Stimulated activated CD8-positive, alpha-beta memory T cell treated with anti-CD3 and anti-CD28 coated beads, Interleukin-12 subunit alpha, Interleukin-12 subunit beta, amount 100 ng/mL, for 24 hours (primary cell): Measurements from ENCODE around the gene GLDN.
"Not testable (repeated sequence)": the region's sequence is repeated elsewhere in the genome, so short reads cannot be mapped to it uniquely, and the experiment has no call there.

Experiments used
- DNase-seq: peaks from one replicate; pipeline ENCODE4 v3.0.0-alpha.2; 2020; ENCODE audit errors: extremely low read depth

GLDN gene

DNA sequence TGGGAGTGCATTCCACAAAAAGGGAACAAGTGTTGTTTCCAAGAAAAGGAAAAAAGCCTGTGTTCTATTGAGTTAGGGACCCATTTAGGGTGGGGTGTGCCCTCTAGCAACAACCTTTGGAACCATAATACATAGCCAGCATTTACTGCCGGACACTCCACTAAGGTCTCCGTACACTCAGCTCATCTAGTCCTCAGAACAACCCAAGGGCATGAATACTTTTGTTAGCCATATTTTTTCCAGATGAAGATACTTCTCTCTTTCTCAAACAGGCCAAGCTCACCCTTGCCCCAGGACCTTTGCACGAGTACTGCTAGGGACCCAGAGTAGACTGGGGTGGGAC lies 46.2 kb downstream of the GLDN start:
- no peak for DNase-seq

DNA sequence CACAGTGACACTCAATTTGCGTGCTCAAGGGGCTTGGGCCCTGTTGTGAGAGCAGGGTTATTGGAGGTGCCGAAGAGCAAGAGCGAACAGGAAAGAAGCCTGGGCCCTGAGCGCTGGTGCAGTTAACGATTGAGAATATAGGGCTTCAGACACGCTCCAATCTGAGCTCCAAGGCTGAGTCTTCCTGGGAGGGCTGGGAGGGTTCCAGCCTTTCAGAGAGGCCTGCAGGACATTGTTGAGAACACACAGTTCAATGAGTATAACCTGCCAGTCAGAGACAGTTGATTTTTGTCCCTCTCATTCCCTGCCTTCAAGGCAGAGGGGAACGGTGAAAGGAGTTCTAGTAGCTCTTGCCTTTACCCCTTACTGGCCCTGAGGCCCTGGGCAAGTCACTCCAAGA lies 47.3 kb downstream of the GLDN start:
- DNase-seq = no peak

DNA sequence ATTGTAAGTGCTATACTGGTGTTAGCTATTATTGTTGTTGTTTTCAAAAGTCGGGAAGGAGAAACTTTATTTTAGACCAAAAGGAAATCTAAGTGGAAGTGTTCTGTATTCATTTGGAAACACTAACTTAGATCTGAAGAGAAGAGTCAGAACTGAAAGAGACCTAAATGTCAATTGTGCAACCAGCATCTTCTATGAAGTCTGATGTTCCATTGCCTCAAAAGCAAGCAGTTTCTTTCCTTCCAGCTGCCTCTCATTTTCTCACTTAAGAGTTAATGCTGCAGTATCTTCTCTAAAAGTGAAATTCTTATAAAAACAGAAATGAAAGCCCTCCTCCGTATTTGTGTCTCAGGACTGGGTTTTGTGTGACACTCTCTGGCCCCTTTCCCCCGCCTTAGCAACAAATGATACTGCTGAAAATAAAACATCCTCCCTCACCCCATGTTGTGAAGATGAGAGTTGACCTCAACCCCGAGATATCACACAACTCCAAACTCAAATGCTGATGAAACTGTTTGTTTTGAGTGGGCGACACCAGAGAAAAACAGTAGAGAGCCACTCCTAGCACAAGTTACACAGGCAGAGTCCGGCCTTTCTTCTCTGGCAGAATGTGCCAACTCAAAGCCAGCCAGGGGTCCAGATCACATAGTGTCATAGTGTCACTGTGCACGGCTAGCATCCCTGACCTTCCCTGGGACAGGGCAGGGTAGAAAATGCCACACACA lies 48.9 kb downstream of the GLDN start:
- no peak for DNase-seq

DNA sequence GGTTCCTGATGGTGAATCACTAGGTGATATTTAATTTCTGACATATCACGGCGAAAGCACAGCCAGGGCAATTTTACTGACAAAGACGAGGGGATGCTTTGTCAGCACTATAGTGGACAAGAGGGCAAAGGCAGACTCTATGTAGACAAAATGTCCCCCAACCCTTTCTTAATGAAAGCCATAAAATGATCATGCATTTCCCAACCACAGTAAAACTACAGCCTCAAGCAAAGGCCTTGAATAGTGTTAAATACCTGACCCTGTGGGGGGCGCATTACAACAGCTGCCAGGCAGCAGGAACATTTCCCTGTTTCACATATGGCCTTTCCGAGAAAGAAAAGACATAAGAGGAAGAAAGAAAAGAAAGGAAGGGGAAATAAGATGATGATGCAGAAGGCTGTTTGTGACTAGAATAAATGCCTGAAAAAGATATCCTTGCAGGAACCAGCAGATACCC lies 49.5 kb downstream of the GLDN start:
- no peak for DNase-seq

DNA sequence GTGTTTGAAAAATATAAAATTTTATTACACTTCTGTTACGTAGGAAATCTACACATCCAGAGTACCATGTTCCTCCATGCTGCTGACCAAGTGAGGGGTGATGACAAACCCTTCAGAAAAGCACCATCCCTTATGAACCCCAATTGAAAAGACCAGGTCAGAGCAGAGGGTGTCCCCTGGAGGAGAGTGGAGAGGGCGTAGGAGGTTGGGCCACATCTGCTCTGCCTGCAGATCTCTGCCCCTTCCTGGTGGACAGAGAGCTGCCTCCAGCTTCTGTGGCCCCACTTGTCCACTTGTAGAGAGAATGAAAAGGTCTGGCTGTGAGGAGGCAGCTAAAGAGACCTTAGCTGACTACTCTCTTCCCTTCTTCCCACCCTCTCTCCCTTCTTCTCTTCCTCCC lies 55.5 kb downstream of the GLDN start:
- DNase-seq = no peak

DNA sequence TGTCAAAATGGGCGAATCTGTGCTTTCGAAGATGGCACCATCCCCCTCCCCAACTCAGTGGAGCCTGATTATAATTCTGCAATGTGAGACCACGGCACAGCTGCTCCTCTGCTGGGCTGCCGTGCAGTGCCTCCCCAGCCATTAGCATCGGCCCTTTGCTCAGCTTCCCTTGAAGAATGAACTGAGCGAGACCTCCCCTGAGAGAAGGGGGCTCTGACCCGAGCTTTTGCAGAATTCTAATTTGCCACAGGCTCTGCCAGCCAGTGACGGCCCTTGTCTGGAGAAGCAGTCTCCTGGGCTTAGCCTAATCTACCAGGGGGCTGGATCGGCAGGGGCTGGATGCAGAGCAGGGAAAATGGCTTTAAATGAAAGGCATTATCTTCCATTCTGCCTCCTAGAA lies 57.2 kb downstream of the GLDN start:
- no peak for DNase-seq

DNA sequence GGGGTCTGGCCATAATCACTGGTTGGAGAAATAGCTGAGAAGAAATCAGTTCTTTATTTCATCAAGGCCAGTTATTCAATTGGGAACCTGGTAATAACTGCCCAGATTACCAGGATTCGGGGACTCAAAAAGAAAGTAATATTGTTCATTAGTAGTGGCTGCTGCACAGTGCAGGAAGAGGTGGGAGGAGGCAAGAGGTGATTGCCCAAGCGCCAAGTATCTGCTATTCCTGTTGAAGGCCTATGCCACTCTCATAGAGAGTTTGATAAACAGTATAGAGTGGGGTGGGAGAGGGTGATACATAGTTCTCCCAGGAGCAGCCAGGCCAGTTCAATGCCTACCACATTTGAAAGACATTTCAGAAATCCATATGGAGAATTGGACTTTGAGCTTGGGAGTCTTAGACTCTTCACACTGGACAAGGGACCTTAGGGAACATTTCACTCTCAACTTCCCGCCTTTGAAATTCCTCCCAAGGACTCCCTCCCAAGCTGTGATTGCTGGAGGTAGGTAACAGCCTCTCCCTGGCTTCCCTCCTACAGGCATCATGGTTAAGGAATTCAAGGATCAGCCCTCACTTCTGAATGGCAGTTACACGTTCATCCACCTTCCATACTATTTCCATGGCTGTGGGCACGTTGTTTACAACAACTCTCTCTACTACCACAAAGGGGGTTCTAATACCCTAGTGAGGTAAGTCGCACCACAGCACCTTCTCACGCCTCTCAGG lies 59.8 kb downstream of the GLDN start:
- DNase-seq = no peak

DNA sequence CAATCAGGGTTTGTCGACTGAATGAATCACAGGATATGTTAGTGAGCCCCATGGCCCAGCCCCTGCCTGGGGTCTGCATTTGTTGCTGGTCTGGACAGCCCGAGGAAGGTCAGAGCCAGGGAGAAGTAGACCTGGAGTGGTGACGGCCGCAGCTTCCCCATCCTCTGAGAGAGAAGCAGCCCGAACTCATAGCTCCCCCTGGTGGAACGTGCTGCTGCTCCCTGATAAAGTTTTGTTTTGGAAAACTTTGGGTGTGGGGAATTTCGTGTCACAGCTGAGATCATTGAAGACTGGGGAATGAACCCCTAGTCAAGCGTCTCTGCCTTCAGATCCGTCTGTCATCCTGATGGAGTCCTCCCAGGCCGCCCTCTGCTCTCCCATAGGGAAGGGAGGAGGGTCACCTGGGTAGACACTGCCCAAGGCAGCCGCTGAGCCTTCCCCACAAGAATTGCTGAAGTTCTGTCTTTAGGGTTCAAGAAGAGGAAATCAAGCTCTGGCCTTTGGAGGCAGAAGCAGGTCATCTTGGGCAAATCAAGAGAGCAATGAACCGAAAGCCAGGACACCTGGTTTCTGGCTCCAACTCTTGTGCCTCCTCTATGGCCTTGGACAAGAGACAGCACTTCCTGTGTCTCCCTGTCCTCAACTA lies 60.5 kb downstream of the GLDN start:
- no peak for DNase-seq

DNA sequence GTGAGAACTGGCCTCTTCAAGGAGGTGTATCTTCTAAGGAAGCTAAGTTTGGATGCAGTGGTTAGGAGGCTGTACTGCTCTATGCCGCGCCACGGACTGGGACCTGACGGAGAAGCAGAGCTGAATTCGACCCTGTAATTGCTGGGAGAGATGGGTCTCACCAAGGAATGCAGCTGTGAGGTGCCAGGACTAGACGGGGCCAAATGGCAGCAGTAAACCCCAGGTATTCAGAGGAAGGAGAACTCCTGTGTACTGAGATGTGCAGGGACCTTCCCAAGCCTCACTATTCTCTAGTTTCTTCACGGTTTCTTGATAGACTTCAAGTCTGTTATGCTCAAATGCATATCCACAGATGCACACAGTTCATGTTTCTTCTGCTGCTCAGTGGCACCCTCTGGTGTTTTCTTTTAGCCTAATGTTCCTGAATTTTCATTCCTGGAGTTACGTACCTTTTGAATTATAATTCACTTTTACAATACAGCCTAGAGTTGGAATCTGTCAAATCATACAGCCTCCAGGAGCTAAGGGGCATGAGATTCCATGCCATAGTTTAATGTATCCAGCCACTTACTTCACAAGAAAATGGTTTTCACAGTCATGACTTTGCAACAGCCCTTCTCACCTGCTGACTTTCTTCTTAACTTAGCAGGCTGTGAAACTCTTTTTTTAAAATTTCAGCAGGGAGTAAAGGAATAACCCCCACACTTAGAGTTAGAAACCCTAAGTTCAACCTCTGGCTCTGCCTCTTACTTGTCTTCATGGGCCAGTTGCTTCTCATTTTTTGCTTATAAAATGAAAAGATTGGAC lies 61.8 kb downstream of the GLDN start:
- DNase-seq = no peak

DNA sequence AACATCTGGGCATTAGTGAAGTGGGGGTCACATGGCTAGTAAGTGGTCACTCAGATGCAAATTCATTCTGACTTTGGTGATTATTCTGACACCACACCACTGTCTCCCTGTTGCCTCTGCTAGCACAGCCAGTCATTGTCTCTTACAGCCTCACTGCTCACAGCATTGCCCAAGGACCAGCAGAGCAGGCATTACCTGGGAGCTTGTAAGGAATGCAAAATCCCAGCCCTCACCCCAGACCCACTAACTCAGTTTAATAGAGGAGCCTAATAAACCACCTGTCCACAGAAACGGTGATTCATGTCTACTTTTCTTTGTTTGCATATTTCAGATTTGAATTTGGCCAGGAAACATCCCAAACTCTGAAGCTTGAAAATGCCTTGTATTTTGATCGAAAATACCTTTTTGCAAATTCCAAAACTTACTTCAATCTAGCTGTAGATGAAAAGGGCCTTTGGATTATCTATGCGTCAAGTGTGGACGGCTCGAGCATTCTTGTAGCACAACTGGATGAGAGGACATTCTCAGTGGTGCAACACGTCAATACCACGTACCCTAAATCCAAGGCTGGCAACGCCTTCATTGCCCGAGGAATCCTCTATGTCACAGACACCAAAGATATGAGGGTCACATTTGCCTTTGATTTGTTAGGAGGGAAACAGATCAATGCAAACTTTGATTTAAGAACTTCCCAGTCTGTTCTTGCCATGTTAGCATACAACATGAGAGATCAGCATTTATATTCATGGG lies 62.7 kb downstream of the GLDN start:
- no peak for DNase-seq

DNA sequence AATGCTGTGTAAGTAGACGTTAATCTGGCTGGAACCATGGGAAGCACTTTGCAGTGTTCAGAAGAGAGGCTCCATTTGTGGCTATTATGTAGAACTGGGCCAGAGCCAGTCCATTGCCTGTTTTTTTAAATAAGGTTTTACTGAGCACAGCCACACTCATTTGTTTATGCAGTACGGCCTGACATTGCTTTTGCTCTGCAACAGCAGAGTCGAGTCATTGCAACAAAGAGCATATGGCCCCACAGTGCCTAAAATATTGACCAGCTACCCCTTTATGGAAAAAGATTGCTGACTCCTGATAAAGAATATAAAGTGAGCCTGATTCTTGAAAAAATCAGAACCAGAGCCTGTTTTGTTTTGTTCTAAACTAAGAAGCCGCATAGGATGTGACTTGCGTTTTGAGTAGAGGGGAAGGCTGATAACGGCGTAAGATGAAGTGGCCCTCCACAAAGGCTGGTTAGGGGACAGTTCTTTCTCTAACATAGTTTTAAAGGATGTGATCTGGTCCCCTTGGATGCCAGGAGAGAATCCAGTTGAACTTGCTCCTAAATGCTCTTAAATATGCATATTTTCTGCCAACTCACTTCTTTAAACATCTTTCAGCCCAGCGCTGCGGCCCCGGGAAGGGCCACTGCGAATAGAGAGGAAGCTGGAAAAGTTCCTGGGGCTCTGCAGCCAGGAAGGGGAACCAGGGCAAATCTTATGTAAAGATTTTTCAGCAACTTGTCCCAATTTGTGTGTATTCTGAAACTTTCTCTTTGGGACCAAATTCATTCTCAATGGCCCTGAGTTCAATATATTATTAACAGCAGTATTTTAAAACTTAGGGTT lies 64.5 kb downstream of the GLDN start:
- DNase-seq = no peak

DNA sequence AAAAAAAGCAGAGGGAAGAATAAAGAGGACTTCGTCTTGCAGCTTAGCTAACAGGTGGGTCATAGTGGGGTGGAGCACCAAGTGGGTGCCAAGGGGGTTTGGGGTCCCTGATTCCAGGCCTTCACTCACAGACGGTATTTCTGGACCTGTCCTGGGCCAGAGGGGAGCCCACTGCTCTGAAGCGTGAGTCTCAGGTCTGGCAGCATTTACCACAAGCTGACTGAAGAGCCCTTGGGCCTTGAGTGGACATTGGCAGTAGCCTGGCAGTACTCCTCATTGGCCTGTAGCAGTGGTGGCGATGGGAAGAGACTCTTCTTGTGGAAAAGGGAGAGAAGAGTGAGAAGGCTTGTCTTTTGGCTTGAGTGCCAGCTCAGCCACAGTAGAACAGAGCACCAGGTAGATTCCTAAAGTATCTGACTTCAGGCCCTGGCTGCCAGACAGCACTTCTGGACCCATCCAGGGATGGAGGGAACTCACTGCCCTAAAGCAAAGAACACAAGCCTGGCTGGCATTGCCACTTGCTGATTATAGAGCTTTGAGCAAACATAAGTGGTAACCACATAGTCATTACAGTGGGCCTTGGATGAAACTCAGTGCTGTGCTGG lies 72.9 kb downstream of the GLDN start:
- DNase-seq = no peak

DNA sequence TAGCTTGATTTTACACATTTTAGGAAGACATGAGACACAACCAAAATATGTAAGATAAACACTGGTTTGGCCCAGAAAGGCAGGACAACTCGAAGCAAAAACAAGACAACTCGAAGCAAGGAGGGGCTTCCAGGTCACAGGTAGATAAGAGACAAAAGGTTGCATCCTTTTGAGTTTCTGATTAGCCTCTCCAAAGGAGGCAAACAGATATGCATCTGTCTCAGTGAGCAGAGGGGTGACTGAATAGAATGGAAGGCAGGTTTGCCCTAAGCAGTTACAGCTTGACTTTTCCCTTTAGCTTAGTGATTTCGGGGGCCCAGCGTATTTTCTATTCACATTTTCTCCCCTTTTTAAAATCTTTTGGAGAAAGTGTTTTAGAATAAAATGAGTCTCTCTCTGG lies 74.7 kb downstream of the GLDN start:
- DNase-seq = no peak

DNA sequence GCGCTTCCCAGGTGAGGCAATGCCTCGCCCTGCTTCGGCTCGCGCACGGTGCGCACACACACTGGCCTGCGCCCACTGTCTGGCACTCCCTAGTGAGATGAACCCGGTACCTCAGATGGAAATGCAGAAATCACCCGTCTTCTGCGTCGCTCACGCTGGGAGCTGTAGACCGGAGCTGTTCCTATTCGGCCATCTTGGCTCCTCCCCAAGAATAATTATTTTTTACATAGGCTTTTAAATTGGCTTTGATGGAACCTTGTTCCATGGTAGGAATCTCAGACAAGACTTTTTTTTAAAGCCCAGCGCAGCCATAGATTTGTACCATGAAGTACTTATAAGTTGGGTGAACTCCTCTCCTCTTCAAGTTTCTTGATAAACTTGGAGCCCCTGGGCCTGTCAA lies 81.6 kb downstream of the GLDN start:
- not testable (repeated sequence) for DNase-seq

DNA sequence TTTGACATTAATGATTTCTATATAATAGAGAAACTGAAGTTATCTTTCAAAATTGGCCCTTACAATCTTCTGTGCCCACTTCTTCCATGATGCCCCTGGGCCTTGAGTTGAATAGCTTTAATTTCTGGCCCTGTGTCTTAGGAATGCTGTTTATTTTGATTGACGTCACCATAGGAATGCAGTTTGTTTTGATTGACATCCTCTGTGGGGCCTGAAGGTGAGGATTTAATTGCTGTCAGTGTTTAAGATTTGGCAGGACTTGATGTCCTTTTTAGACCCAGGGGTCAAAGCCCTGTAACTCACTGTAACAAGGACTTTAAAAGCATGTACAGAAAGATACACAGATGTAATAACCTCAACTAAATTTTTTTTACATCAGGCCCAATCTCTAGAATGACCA lies 83.3 kb downstream of the GLDN start:
- no peak for DNase-seq

DNA sequence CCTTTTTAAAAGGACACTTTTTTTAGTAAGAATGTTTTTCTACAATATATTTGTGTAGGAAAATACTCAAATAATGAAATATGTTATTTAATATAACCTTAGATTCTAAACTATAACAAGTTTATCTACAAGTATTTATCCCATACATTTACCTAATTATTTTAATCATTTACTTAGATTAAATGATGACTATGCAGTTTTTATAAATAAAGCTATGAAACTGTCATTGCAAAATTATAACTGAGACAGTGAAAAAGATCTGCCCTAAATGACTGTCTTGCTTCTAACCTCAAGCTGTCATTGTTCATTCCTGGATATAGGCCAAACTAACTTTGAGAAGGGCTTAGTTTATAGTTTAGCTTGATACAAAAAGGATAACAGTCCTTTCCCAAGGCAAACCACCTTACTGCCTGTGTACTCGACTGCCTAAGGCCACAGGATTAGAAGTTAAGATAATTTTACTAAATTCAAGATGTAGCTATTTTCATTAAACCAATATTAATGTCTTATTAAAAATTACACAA lies 84.1 kb downstream of the GLDN start:
- DNase-seq = no peak

DNA sequence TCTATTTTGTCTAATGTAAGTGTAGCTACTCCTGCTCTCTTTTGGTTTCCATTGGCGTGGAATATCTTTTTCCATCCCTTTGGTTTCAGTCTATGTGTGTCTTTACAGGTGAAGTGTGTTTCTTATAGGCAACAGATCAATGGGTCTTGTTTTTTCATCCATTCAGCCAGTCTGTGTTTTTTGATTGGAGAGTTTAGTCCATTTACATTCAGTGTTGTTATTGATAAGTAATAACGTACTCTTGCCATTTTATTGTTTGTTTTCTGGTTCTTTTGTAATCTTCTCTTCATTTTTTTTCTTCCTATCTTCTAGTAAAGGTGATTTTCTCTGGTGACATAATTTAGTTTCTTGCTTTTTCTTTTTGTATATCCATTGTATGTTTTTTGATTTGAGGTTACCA lies 97.1 kb downstream of the GLDN start:
- DNase-seq = no peak

DNA sequence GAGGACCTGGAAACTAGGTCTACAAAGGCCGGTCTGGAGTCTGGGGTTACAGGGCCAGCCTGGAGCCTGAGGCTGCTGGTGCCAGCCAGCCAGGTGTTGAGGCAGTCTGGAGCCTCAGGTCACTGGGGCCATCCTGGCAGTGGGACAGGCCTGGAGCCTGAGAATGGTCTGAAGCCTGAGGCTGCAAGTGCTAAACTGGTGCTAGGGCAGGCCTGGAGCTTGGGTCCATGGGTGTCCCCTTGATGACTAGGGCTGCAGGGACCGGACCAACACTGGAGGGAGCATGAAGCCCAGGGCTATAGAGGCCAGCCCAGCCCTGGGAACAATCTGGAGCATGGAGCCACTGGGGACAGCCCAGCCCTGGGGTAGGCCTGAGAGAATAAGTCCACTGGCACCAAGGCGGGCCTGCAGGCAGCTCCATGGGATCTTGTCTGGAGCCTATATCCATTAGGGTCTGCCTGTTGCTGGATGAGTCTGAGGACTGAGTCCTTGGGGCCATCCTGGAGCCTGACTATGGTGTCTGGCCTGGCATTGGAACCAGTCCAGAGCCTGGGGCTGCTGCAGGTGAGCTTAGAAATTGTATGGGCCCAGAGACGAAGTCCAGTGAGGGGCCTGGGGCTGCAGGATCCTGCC lies 101.9 kb downstream of the GLDN start:
- DNase-seq = no peak

DNA sequence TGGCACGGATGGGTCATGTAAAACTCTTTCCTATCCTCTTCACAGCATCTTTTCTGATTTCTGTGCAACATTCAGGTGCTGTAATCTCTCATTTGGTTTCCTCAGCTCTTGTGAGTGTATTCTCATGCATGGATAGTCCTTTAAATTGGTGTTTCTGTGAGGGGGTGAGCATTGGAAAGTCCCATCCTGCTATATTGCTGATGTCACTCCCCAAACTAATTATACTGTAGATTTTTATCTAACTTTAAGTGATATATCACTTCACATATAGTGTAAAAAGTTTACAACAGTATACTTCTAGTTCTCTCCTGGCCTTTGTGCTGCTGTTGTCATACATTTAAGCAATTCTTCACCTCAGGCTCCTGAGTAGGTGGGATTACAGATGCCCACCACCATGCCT lies 102.7 kb downstream of the GLDN start:
- no peak for DNase-seq

DNA sequence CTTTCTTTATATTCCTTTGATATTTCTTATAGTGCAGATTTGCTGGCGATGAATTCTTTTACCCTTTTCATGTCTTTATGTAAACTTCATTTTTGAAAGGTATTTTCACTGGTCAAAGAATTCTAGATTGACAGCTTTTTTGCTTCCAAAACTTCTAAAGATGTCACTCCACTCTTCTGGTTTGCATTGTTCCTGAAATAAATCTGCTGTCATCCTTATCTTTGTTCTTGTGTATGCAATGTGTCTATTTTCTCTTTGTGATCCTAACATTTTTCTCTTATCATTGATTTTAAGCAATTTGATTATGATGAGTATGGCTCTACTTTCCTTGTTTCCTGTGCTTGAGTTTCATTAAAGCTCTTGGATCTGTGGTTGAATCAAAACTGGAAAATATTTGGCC lies 103.4 kb downstream of the GLDN start:
- DNase-seq = no peak
